Stimulated activated CD4-positive, alpha-beta T cell treated with anti-CD3 and anti-CD28 coated beads, Interleukin-2, amount 100 ng/mL, for 24 hours (primary cell): Measurements from ENCODE around the gene HDAC11.
"Not testable (repeated sequence)": the region's sequence is repeated elsewhere in the genome, so short reads cannot be mapped to it uniquely, and the experiment has no call there.

Experiments used
- DNase-seq, 2 donors: peaks; one replicate each; pipeline ENCODE4 v3.0.0-alpha.2; 2020

Gene HDAC11, protein sequence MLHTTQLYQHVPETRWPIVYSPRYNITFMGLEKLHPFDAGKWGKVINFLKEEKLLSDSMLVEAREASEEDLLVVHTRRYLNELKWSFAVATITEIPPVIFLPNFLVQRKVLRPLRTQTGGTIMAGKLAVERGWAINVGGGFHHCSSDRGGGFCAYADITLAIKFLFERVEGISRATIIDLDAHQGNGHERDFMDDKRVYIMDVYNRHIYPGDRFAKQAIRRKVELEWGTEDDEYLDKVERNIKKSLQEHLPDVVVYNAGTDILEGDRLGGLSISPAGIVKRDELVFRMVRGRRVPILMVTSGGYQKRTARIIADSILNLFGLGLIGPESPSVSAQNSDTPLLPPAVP

DNA sequence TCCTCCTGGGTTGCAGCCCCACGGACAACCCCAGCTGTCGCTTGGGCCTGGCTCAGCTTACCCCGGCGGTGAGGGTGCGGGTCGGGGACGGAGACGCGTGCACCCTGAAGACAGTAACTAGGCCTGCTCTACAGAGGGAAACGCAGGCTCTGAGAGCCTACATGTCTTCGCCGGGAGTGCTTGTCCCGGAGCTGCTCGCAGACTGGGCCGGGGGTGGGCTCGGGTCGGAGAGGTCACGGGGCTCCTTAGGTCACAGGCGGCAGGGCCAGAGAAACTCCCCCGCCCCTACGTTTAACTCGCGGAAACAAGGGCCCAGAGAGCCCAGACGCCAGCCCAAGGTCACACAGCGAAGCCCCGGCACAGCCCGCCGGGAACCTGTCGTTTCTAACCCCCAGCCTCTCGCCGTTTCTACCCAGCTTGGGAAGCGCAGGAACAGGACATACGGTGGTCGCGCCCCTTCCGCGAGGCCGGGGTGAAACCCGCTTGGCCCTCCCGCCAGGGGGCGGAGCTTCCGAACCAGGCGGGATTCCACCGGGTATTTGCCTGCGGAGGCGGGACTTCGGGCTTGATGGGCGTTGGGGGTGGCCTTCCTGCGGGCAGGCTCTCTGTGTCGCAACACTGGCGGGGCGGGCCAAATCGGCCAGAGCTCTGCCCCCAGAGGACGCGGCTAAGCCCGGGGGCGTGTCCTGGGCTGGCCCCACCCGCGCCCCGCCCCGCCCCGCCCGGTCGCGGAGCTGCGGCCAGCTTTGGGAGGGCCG lies at the start of gene HDAC11:
TSS of gene HDAC11 (plus strand) at position 725 of the 758 bp plus-strand sequence. CDS start 42 bp downstream, outside the sequence.
- peak; percentile 98 to 99 for DNase-seq

DNA sequence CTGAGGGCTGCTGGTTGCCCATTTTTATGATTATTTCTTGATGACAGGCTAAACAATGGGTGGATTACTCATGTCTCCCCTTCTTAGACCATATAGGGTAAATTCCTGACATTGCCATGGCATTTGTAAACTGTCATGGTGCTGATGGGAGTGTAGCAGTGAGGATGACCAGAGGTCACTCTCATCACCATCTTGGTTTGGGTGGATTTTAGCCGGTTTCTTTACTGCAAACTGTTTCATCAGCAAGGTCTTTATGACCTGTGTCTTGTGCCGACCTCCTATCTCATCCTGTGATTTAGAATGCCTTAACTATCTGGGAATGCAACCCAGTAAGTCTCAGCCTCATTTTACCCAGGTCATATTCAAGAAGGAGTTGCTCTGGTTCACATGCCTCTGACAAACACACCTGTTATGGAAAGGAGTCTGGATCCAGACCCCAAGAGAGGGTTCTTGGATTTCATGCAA lies 49.7 kb upstream of the HDAC11 start:
- not testable (repeated sequence) for DNase-seq

DNA sequence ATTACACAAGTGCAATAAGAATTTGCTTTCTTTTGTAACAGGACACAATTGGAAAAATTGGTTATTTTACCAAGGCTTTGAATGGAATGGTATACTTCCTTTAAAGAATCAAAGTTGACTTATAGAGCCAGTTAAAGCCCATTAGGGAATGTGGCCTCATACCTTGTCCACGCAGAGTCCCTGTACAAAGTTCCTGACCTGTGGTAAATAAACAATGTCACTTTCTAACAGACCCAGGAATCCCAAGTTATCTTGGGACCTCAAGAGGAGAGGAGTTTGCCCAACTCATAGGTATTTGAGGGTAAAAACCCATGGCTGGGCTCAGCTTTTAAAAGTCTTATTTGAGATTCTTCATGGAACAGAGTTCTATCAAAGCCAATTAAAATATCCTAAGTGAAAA lies 48.0 kb upstream of the HDAC11 start:
- no peak for DNase-seq

DNA sequence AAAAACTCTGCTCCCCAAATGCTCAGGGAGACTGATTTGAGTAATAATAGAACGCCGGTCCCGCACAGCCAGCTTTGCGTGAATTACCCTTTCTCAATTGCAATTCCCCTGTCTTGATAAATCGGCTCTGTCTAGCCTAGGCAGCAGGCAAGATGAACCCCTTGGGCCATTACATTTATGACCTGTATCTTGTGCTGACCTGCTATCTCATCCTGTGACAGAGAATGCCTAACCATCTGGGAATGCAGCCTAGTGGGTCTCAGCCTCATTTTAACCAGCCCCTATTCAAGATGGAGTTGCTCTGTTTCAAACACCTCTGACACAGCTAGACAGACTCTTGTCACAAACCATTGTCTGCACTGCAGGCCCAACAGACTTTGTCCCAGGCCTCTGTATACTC lies 46.2 kb upstream of the HDAC11 start:
- DNase-seq: no peak

DNA sequence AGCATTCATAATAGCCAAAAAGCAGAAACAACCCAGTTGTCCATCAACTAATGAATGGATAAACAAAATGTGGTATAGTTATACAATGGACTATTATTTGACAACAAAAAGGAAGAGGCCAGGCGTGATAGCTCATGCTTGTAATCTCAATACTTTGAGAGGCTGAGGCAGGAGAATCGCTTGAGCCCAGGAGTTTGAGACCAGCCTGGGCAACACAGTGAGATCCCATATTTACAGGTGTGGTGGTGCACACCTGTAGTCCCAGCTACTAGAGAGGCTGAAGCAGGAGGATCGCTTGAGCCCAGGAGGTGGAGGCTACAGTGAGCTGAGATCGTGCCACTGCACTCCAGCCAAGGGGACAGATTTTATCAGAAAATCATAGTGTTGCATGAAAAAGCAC lies 43.9 kb upstream of the HDAC11 start:
- DNase-seq: not testable (repeated sequence)

DNA sequence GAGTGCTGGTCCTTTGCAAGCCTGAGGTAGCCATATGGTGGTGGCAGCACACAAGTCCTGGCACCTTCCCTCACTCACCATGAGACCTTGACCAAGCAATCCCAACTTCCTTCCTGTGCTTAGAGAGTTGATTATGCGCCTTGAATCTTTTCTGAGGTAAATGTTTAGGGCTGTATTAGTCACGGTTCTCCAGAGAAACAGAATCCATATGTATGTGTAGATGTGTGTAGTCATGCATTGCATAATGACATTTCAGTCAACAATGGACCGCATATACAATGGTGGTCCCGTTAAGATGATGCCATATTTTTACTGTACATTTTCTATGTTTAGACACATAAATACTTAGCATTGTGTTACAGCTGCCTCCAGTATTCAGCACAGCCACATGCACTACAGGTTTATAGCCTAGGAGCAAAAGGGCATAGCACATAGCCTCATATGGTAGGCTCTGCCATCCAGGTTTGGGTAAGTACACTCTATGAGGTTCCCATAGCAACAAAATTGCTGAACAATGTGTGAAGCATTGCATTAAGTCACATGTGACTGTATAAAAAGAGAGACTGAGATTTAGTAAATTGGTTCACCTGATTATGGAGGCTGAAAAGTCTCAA lies 39.8 kb upstream of the HDAC11 start:
- DNase-seq: no peak

DNA sequence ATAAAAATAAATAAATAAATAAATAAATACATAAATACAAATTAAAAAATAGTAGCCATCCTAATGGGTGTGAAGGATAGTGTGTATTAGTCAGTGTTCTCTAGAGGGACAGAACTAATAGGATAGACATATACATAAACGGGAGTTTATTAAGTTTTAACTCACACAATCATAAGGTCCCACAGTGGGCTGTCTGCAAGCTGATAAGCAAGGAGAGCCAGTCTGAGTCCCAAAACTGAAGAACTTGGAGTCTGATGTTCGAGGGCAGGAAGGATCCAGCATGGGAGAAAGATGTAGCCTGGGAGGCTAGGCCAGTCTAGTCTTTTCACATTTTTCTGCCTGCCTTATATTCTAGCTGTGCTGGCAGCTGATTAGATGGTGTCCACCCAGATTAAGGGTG lies 37.2 kb upstream of the HDAC11 start:
- not testable (repeated sequence) for DNase-seq

DNA sequence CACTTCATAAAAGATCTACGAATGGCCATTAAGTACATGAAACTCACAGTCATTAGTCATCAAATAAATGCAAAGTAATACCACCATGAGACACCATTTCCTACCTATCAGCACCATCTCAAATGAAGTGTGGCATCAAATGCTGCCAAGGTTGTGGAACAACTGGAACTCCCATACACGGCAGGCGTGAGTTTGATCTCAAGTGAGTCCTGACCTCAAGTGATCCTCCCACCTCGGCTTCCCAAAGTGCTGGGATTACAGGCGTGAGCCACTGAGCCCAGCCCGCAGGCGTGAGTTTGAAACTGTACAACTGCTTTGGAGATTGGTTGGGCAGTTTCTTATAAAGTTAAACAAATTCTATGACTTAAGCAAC lies 28.8 kb upstream of the HDAC11 start:
- DNase-seq: peak; percentile 38 to 54

DNA sequence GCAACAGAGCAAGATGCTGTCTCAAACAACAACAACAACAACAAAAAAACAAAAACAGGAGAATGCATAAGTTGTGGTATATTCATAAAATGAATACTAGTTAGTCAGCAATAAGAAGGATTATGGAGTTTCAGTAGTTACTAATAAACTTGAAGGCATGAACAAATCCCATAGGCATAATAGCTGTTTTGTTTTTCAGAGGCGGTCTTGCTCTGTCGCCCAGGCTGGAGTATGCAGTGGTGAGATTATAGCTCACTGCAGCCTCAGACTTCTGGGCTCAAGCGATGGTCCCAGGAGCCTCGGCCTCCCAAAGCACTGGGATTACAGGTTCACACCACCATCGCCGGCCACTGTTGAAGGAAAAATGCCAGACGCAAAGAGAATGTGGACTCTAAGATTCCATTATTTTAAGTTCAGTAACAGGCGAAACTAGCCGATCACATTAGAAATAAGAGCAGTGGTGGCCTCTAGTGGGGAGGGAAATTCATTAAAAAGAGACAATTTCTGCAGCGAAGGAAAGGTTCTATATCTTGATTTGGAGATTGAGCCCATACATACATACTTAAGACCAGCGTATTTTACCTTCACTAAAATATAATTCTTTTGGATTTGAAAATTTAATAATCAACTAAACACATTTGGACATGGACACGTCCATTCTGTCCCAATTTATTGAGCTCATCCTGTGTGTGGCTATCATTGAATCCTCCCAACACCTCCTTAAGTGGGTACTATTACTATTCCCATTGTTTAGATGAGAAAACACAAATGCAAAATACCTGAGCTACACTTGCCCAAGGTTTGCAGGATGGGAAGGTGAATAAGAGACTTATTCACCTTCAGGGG lies 27.4 kb upstream of the HDAC11 start:
- peak; percentile 24 to 51 for DNase-seq

DNA sequence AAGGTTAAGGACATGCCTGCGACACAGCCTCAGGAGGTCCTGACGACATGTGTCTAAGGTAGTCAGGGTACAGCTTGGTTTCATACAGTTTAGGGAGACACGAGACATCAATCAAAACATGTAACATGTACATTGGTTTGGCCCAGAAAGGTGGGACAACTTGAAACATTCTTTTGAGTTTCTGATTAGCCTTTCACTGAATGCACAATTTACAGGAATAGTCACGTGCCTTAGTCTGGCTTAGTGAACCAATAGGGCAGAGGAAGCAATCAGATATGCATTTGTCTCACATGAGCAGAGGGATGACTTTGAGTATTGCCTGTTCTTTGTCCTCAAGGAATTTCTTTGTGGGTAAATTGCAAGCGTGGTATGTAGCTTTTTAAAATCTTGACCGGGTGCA lies 24.5 kb upstream of the HDAC11 start:
- no peak for DNase-seq

DNA sequence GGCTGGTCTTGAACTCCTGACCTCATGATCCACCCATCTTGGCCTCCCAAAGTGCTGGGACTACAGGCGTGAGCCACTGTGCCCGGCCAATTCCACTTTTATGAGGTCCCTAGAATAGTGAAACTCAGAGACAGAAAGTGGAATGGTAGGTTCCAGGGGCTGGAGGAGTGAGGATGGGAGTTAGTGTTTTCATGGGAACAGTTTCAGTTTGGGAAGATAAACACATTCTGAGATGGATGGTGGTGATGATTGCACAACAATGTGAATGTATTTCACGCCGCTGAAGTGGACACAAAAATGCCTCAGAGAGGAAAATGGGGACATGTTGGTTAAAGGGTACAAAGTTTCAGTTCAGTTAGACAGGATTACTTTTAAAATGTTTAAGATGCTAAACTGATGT lies 22.5 kb upstream of the HDAC11 start:
- DNase-seq: no peak

DNA sequence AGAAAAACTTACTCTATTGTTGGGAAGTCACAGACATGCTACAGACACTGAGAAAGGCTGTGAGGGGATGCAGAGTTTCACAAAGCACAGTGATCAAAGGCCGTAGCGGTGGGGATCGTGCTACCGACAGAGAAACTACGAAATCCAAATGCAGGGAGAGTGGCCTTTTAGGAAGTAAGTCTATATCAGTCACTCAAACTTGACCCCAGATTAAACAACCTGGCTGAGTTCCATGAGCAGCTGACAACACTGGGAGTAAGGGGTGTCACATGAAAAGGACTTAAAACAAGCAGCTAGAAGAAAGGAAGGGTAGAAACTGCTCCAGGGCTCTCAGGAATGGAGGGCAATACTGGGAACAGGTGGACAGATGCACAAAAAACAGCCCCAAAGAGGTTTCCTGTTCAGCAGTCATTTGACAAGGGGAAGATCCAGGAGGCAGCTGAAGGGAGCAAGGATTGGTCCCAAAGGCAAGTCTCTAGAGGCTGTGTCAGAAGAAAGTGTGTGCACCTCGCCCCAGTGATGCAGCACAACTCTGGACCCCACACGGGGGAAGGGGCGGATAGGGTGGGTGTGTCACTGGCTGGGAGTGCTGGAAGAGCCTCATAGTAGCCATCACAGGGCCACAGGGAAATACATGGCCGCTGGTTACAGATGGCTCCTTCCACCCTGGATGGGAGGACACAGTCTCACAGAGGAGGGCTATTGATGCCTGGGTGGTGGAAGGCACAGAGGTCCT lies 20.3 kb upstream of the HDAC11 start:
- DNase-seq: no peak

DNA sequence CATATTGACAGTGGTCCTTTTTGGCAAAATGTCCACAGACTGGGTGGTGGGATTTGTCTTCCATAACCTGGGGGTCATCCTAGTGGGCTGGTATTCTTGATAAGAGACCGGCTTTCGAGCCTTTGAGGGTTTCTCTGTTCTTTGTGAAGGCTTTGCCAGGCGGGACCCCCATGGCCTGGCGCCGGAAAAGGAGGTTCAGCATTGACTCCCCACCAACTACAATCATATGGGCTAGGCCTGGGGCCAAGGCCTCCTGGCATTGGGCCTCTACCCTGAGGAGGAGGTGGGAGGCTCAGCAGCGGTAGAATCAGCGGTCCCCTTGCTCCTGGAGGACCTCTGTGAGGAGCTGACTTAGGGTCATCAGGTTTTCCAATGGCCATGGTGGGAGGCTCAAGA lies 19.8 kb upstream of the HDAC11 start:
- DNase-seq: no peak

DNA sequence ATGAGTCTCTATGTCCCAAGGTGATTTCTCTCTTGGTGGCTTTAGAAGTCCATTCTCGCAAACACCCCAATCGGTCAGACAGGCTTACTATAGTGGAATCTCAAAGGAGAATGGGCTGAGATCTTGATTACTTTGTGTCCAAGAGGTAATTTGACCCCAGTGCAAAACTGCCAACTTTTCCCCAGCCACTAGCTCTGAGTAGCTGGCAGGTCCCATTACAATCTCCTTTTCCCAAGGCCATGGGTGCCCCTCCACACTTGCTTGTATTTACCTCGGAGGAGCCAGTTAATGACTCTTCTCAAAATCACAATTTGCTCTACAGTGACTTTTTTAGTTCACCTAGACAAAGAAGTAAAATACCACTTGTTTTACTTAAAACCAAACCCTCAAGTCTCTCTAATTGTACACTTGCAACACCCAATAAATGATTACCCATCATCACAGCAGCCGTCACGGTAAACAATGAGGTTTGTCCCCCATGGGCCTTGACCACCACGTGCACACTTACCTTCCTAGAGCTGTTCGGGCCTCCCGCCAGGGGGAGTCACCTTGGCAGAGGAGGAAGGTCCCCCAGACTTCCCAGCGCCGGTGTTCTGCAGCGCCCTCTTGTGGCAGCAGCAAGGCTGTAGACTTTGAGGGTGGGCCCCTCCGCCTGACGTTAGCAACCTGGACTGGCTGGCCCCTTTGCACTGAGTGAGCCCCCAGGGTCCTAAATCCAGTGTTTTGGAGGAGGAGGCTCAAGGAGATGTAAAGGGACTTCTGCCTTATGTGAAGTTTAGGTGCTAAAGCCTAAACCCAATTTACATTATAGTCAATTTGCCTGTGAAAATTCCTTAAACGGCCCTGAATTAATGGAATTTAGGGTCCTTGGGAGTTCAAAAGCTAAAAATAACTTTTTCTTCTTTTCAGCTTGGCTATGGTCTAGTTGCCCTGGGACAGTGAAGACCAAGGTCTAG lies 18.7 kb upstream of the HDAC11 start:
- DNase-seq: peak; percentile 79 to 83

DNA sequence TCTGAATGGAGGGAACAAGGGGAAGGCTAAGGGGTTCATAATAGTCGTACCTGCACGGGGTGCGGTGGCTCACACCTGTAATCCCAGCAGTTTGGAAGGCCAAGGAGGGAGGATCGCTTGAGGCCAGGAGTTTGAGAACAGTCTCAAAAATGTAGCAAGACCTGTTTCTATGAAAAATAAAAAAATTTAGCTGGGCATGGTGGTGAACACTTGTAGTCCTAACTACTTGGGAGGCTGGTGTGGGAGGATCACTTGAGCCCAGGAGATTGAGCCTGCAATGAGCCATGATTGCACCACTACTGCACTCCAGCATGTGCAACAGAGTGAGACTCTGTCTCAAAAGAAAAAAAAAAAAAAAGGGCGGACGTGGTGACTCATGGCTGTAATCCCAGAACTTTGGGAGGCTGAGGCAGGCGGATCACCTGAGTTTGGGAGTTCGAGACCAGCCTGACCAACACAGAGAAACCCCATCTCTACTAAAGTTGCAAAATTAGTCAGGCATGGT lies 17.9 kb upstream of the HDAC11 start:
- DNase-seq: no peak

DNA sequence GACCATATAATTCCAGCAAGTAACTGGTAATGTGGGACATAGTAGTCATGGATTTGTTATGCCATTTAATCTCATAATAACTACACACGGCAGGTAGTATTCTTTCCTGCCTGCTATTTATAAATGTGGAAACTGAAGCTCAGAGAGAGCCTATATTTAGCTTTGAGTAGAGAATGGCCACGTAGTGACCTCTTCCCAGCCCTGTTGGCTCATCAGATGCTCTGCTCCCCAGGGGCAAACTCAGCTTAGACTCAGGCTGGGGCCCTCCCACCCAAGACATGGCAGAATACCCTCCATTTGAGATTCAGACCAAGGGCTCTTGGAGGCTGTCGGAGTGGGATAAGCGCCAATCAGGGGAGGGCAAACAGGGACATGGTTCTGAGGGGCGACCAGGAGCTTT lies 17.3 kb upstream of the HDAC11 start:
- no peak for DNase-seq

DNA sequence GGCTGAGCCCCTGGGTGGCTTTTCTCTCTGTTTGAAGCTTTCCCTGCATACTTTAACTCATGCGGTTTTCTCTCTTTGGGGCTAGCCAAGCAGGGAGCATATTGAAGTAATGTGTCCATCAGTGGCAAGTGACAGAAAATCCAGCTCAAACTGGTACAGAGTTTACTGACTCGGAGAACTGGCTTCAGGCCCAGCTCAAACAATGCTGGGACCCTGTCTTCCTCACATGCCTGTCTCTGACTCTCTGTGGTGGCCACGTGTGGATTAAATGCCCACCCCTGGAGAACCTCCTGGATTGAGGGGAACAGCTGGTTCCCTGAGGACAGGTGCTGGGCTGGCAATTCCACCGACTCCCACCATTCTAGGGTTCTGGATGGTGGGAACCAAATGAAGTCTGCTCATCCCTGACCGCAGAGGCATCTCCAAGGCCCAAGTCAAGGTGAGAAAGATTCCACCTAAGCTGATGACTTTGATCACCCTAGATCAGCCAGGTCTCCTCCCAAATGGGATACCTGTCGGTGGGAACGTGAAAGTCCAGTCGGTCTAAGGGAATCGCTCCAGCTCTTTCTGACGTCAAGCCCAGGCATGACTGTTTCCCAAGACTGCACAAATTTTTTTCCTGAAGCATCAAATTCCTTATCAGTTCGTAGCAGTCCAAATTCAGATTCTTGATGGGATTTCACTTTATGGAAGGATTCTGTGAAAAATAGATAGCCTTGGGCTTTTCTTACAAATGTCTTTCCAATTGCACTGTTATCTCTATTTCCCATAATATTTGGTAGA lies 16.3 kb upstream of the HDAC11 start:
- no peak for DNase-seq

DNA sequence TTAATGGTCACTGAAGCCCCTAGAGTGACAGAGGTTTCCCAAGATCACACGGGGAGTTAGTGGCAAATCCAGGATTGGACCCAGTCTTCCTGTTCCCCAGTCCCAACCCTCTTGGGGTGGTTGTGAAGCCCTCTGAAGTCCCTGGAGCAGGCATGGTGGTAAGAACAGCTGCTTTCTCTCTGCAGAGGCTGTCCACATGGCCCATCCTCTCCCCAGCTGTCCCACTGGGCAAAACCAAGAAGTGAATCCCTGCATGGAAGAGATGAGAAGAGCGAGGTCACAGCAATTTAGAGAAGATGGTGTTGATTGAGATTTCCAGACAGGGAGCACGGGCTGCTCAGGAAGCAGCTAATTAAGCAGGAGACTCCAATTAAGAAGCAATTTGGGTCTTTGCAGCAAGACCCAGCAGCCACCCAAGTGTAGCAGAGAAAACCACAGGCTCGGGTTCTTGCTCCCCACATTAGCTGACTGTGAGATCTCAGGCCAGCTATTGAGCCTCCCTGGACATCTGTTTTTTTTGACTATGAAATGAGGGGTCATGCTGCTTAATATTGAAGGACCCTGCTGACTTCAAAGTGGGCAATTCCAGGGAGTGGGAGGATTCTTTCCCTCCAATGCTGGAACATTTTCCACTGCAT lies 14.8 kb upstream of the HDAC11 start:
- no peak for DNase-seq

DNA sequence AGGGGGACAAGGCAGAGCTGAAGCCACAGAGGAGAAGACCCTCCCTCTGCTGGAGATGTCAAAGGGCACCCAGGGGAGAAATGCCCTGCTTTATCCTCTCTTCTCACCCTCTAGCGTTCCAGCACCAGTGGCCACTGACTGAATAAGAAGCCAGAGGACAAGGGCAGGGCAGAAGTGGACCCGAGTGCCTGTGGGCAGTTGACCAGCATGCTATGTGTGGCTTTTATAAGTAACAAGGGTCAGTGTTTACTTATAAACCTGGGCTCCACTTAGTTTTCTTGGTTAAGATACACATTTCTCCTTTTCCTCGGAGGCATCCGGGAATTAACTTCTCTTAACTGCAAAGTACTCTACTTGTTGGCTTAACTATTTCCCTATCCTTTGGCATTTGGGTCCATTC lies 13.3 kb upstream of the HDAC11 start:
- DNase-seq: no peak
